T47D (cell line): ENCODE results near the gene RINL.

Experiments
- DNase-seq, 2 experiments: peaks; one replicate each; pipeline versions ENCODE4 v3.0.0 to v3.0.0-alpha.2; 2011 to 2012; ENCODE audit warnings: low read depth in 1 of 2, low spot score in 1 of 2
- JUND ChIP-seq: IDR thresholded peaks from 2 replicates; pipeline ENCODE4 v1.6.1; 2012; ENCODE audit warnings: low read depth
- in situ Hi-C: cut with HindIII; loops from 2 replicates; pipeline ENCODE4 v1.10.0; 2016; ENCODE audit warnings: low sequenced_read_pairs, low pct_unique_long_range_greater_than_20kb

RINL gene, protein sequence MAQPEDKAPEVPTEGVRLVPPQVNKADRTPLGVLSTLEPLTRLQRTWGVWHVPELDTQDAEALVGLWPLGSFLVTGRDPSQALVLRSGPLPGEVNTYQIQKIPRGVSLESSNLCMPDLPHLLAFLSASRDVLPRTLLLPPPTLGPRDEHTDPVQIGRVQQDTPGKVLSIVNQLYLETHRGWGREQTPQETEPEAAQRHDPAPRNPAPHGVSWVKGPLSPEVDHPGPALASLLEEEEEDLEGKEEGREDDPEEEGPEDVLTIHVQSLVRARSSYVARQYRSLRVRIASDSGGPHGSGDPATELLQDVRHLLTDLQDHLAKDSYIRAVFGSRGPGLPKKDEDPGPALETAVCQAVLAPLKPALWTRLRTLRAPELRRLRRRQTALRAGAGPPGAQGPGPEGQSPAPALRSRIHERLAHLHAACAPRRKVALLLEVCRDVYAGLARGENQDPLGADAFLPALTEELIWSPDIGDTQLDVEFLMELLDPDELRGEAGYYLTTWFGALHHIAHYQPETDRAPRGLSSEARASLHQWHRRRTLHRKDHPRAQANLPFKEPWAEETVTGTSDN

DNA sequence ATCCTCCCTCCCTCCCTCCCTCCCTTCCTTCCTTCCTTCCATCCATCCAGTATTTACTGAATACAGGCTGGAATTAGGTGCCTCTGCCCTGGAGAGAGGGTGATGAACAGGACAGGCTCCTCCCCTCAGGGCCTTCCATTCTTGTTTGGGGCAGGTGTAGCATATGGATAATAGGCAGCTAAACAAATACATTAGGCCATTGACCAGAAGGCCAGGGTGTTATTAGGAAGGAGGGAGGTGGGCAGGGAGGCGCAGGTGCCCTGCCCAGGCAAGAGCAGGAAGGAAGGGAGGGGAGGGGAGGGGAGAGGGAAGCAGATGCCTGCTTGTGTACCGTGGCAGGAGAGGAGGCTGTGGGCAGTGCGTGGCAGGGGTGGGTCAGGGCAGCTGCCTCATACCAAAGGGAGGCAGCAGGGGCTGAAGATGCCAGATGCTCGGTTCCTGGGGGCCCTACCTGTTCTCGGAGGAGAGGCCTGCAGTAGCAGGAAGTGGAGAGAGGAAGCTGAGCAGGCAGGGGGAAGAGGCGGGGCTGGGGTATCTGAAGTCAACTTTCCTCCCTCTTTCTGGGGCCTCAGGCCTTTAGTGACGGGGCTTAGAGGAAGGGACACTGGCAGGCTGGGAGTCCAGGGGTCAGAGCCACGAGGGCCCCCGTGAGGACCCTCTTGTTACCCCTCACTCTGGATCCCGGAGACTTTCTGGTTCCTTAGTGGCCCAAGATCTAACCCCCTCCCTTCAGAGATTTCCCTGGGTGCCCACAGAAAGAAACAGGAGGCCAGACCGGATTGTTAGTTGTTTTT lies at the start of gene RINL:
RINL (minus strand) TSS at position 495 of the 794 bp plus-strand sequence. CDS start 1,533 bp downstream, outside the sequence.
- peak in 1 of 2 experiments; percentile 26 for DNase-seq
- TF ChIP-seq JUND, result no peak
- in situ Hi-C loops, result no loop called here

DNA sequence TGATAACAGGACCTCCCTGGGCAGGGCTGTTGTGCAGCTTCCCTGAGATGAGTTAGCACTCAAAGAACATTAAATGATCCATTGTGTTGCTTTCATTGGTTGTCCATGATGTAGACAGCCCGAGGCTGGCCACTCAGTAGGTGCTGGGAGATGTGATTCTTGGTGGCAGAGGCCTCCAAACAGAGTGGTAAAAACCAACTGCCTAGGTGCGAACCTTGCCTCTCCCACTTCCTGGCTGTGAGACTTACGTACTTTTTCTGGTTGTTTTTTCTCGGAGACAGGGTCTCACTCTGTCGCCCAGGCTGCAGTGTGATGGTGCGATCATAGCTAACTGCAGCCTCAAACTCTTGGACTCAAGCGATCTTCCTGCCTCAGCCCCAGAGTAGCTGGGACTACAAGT lies 46.3 kb upstream of the RINL start:
- no peak for DNase-seq
- TF ChIP-seq JUND, result no peak
- in situ Hi-C loops, result no loop called here

DNA sequence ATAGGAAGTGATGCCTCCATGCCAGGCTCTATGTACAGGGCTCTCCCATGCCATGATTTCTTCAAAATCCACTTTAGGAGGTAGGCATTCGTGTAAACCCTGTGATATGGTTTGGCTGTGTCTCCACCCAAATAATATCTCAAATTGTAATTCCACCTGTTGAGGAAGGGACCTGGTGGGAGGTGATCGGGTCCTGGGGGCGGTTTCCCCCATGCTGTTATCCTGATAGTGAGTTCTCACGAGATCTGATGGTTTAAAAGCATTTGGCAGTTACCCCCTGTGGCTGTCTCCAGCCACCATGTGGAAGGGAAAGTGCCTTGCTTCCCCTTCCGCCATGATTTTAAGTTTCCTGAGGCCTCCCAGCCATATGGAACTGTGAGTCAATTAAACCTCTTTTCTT lies 44.4 kb upstream of the RINL start:
- in situ Hi-C loops, result no loop called here
- DNase-seq, result no peak
- no peak for TF ChIP-seq JUND

DNA sequence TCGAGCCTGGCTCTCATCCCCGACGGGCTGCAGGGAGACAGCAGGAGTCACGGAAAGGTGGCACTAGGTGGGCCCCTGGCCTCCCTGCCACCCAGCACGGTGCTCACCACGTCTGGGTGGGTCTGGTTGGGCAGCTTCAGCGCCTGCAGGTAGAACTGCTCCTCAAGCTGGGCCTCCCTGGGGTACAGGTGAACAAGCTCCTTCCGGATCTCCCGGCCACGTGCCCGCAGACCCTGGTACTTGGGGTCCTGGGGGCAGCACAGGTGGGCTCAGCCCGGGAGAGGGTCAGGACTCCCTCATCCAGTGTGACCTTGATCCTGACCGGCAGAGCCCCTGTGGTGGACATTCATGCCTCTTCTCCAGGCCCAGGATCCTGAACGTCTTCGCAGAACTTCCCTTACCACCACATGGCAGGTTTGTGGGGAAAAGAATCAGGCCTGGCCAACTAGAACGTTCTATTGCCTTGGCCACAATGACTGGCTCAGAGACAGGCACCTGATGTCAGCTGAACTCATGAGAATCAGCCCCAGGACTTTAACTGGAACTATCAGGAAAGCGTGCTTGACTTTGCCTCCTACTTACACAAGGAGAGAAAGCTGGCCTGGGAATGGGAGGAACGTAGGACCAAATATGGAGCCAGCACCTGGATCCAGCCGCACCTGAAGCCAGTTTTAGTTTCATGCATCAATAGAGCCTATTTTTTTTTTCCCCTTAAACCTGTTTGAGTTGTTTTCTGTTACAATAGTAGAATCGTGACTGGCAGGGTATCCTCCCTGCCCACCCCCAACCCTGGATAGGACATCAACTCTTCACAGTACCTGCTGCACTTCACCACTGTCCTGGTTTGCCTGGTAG lies 43.6 kb upstream of the RINL start:
- no peak for DNase-seq
- no peak for TF ChIP-seq JUND
- in situ Hi-C loops, result no loop called here

DNA sequence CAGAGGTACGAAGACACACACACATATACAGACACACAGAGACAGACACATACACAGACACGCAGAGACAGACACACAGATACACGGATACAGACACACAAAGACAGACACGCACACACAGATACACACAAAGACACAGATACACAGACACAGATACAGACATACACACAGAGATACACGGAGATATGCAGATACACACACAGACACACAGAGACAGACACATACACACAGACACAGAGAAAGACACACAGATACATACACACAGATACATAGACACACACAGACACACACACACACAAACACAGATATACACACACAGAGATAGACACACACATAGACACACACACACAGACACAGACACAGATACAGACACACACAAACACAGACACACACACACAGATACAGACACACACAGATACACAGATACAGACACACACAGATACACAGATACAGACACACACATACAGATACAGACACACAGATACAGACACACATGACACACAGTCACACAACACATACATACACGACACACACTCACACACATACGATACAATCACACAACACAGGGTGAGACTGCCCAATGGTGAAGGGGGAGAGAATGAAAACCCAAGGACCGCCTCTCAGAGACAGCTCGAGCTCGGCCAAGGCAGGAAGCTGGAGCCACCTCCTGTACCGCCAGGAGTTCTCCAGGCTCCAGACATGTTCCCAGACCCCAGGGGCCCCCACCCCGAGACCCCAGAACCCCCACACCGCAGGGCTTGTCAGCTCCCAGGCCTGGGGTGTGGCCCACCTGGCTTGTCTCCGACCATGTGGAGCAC lies 42.7 kb upstream of the RINL start:
- in situ Hi-C loops, result no loop called here
- TF ChIP-seq JUND, result no peak

DNA sequence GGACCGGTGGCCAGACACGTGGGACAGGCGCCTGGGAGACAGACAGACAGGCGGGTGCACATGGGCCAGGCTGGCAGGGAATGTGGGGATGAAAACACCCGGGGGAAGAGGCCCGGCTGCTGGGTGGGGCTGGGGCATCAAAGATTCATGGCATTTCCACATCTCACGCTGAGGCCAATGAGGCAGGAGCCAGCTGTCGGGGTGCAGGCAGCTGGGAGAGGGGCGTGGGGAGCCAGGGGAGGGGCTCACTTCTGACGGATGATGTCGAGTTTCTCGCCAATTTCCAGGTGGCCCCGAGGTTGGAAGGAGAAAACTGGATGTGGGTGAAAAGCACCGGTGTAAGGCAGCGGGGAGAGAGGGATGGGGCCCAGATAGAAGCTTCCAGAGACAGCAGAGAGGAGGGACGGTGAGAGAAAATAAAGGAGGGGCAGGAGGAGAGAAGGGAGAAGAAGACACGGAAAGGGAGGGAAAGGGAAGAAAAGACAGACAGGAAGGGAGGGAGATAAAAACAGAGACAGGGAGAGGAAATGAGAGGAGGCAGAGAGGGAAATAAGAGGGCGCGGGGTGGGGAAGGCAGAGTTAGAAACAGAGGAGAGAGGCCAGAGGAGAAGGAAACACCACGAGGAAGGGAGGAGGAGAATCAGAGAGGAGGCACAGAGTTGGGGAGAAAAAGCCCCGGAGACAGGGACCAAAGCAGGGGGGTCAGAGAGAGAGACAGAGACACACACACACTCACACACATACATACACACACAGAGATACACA lies 41.9 kb upstream of the RINL start:
- DNase-seq, result no peak
- in situ Hi-C loops, result no loop called here
- TF ChIP-seq JUND, result no peak

More for the DNA sequence above, 42.7 kb upstream of the RINL start:
- no peak for DNase-seq

DNA sequence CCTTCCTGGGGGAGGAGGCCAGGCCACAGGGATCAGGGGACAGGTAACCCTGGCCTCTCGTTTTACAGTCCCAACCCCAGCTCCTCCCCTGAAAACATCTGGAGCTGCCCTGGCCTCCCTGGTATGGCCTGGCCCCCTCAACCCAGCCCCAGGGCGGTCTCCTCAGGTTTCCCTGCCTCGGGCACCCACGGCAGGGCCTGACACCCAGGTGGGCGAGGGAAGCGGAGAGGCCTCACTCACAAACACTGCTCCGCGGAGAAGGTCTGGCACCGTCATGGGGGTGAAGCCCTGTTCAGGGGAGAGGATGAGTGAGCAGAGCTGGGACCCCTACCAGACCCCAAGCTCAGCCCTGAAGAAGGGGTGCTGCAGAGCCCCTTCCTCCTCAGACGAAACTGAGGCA lies 40.5 kb upstream of the RINL start:
- in situ Hi-C loops, result no loop called here
- DNase-seq, result no peak
- TF ChIP-seq JUND, result no peak

DNA sequence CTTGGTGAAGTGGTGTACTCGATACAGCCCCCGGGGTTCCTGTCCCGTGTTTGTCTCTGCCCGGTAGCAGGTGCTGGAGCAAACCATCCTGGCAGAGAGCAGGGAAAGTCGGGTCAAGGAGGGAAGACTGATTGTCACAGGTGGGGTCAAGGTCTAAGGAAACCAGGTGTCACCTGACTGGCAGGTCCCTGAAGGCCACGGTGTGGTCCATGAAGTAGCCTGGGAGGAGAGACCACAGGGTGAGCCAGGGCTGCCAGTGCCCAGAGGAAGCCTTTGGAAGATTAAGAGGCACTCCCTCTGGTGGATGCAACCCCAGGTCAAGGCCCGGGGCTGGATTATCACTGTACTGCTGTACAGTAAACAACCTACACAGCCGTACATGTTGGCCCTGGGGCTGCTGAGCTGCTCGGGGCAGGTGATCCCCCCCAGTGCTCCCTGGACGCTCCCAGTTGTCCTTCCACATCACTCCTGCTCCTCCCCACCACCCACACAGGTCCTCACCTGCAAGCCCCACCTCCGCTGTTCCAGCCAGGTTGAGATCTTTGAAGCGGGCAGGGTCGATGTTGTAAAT lies 39.9 kb upstream of the RINL start:
- no peak for TF ChIP-seq JUND
- no peak for DNase-seq
- in situ Hi-C loops, result no loop called here

DNA sequence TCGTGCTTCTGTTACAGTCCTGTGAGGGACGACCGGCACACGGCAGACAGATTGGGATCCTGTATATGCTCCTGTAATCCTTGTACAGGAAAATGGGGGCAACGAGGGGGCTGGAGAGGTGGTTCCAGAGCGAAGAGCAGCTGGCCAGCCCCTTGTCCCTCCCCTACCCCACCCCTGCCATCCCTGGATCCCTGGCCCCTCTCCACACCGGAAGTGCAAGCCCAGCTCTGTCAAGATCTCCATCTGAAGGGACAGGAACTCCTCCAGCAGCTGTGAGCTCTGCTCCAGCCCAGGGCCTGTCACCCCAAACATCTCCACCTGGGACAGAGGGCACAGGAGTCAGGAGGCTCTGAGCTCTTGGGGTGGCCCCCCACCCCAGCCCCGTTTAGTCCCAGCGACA lies 39.4 kb upstream of the RINL start:
- TF ChIP-seq JUND, result no peak
- in situ Hi-C loops, result no loop called here
- DNase-seq, result no peak
